HG03135 (cell line): Measurements from ENCODE around the gene RLN2.

Experiments
- ATAC-seq: cut with Tn5 transposase; IDR thresholded peaks from one replicate; pipeline ENCODE4 v1.9.1; 2021; ENCODE audit warnings: mild to moderate bottlenecking, moderate library complexity; ENCODE audit not compliant: unreplicated experiment

RLN2 gene

DNA sequence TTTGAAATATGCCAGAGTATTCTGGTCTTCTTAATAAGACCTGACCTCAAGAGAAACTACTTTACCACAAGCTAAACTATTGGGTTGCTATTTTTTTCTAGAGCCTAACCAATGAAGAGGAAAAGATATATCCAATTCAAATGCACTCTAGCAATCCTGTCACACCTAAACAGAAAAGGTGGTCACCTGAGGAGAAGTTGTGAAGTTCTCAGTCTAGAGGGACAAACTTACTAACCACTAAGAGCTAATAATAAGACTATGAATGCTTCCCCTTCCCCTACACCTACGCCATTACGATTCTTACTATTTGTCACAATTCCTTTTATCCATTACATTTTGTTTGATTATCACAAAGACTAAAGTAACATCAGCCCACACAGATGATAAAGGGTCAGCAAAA is 29.7 kb downstream of the RLN2 start:
- ATAC-seq: no peak

DNA sequence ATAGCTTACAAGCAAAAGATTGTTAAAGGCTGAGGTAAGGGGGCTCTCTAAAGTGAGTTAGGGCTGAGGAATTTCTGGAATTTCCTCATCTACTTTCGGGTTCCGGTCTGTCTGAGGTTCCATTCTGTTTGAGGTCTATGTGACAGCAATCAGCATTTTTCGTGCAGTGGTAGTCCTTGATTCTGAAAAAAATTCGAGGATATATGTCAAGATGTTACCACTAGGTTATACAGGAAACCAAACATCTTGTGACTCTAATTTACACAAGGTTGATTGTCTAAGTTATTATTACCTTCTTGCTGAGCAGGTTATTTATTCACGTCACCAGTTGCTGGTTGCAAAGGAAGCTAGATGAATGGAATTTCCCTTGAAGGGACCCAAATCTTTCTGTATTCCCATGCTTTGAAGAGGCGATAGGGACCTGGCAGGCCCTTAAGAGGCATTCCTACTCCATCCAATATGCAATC is 35.2 kb downstream of the RLN2 start:
- ATAC-seq: no peak

DNA sequence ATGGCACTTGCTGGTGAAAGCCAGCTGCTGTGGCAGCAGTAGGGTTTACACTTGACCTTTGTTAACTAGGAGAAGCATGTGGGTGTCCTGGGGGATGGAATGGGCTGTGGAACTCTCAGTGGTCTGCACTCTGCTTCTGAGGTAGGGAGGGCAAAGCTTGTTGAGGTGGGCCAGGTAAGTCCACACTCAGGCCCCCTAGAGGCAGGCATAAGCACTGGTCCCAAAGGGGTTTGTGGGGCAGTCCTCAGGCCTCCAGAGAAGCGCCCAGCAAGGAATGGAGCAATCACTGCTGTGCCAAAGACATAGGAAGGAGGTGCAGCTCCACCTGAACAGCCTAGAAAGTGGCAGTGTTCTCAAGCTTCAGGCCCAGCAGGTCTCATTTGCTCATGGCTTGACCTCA is 38.6 kb downstream of the RLN2 start:
- ATAC-seq: no peak

- ATAC-seq: no peak
These were observed 40.3 kb downstream of the RLN2 start for GRCh38 chr9:5264219-5264595.

DNA sequence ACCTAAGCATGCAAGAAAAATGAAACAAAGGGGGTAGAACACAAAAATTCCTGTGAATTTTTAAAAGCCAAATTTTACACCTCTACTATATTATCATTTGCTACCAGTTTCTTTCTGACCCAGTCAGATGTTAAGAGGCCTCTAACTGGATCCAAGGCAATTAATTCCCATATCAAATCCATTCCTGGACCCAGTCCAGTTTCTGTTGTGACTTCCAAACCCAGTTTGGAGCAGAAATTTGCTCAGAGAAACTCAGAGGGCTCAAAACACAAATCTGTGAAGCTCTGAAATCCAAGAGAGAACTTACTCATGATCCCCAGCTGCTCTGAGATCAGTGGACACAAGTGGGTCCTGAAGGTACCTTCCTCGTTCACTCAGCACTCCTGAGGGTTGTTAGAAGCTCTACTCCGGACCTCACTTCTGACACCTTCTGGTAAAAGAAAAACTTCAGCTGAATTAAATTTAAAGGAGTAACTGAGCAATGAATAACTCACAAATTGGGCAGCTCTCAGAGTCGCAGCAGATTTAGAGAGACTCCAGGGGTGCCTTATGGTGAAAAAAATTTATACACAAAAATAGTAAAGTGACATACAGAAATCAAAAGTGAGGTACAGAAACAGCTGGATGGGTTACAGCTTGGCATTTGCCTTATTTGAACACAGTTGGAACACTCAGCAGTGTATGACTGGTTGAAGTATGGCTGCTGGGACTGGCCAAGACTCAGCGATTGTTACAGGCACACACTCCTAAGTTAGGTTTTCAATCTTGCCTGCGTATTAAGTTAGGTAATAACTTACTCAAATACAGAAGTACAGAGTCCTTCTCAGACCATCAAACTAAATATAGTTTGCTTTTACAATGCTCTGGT is 40.9 kb downstream of the RLN2 start:
- ATAC-seq: no peak
